Measurements from ENCODE around the gene HNRNPUL2. TPM values are rescaled to one million over a fixed set of nuclear protein-coding genes. Genes with fewer than 3 reads are reported as not detected.
"Not testable (repeated sequence)": the region's sequence is repeated elsewhere in the genome, so short reads cannot be mapped to it uniquely, and the experiment has no call there.

Gene HNRNPUL2
- polyA plus RNA-seq, 3 donors = 0.33 to 13.8 (median 0.88) TPM

DNA sequence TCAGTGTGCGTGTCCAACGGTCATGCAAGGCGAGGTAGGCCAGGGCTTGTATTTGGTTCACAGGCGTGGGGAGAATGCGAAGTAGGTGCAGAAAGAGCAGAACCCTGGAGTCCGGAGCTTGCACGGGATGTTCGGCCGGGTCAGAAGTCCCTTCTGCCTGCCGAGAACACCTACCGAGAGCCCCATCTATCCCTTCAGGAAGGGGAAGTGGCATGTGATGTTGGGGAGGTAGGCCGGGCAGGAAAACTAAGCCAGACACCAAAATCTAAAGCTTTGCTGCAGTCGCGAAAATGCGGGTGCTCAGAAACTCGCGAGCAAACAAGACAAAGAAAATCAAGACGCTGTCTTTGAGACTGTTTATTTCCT is 43.5 kb upstream of the HNRNPUL2 start:
- Histone ChIP-seq H4K20me1 (ENCODE audit: insufficient read depth, low read length) (no peaks in the 10 kb centered on the region), H3K27ac (ENCODE audit: low read depth in 1 of 2, low read length in 2 of 2) (peak overlapping the region; percentile 63 to 86), H3K4me1 (ENCODE audit: control insufficient read depth in 1 of 2, insufficient read depth in 2 of 2, low read length in 2 of 2) (peaks cover 27 to 37% of the 10 kb centered on the region in 2 donors), H3K36me3 (replicated peaks in 1 of 2; ENCODE audit: control insufficient read depth in 1 of 2, insufficient read depth in 2 of 2, low read length in 2 of 2) (peaks cover 20 to 32% of the 10 kb centered on the region in 2 donors), H3K79me2 (ENCODE audit: insufficient read depth, low read length) (peaks cover 25% of the 10 kb centered on the region), H3K4me3 (replicated peaks in 1 of 3; ENCODE audit: low read depth in 2 of 3, low read length in 3 of 3) (peak overlapping the region; percentile 64 to 87 (median 65)), H2AFZ (ENCODE audit: insufficient read depth, low read depth, low read length, poor library complexity, severe bottlenecking) (peak overlapping the region; percentile 87), H3K9ac (ENCODE audit: insufficient read depth, low read length, poor library complexity, severe bottlenecking) (peak overlapping the region; percentile 68), H3K27me3 (ENCODE audit: control insufficient read depth in 2 of 2, insufficient read depth in 2 of 2, low read length in 2 of 2) (no peaks in the 10 kb centered on the region), H3K4me2 (replicated peaks; ENCODE audit: extremely low read depth, low read length, poor library complexity, severe bottlenecking) (peak overlapping the region; percentile 90), H3K9me3 (replicated peaks in 1 of 2; ENCODE audit: control insufficient read depth in 1 of 2, insufficient read depth in 1 of 2, low read length in 2 of 2) (no peaks in the 10 kb centered on the region)
- 0% methylated on average over 4 of the region's 18 CpGs for WGBS (ENCODE audit: insufficient coverage)
- peak overlapping the region; percentile 89 to 98 (median 95) for H3K27ac Mint-ChIP-seq
- peaks cover 21 to 38% of the 10 kb centered on the region in 2 donors for H3K36me3 Mint-ChIP-seq
- TF ChIP-seq CTCF (IDR thresholded peaks at IDR 0.05) = no peak
- H3K9me3 Mint-ChIP-seq = peaks cover 0 to 9% (median 0%) of the 10 kb centered on the region in 7 donors
- peaks cover 34% of the 10 kb centered on the region for H3K4me1 Mint-ChIP-seq
- intact Hi-C loops (cut with micrococcal nuclease) = loop anchor here (1.0 to 5.0 kb wide), 2 partner anchors 34 to 43 kb away; partner anchors contain the start of genes HNRNPUL2 (in 2 of the 2) and TTC9C (in 2 of the 2)
- DNase-seq = peak in 2 of 3 donors; percentile 7 to 41
- H3K4me3 Mint-ChIP-seq = peak overlapping the region; percentile 84 to 94
- peaks cover 0 to 2% (median 0%) of the 10 kb centered on the region in 3 donors for H3K27me3 Mint-ChIP-seq (ENCODE audit: low read depth in 3 of 3)

DNA sequence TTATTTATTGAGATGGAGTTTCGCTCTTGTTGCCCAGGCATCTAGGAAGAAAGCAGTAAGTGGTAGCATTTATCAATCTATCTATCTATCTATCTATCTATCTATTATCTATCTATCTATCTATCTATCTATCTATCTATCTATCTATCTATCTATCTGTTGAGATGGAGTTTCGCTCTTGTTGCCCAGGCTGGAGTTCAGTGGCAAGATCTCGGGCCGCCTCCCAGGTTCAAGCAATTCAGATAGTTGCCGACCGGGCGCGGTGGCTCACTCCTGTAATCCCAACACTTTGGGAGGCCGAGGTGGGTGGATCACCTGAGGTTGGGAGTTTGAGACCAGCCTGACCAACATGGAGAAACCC is 33.6 kb upstream of the HNRNPUL2 start:
- not testable (repeated sequence) for H3K9me3 Mint-ChIP-seq; H4K20me1 ChIP-seq (ENCODE audit: insufficient read depth, low read length); H3K27ac ChIP-seq (ENCODE audit: low read depth in 1 of 2, low read length in 2 of 2); H3K9me3 ChIP-seq (replicated peaks in 1 of 2; ENCODE audit: control insufficient read depth in 1 of 2, insufficient read depth in 1 of 2, low read length in 2 of 2); DNase-seq; H3K27me3 ChIP-seq (ENCODE audit: control insufficient read depth in 2 of 2, insufficient read depth in 2 of 2, low read length in 2 of 2); H3K9ac ChIP-seq (ENCODE audit: insufficient read depth, low read length, poor library complexity, severe bottlenecking); H3K27me3 Mint-ChIP-seq (ENCODE audit: low read depth in 3 of 3)
- Histone ChIP-seq H3K79me2 (ENCODE audit: insufficient read depth, low read length) (peaks cover 30% of the 10 kb centered on the region), H3K36me3 (replicated peaks in 1 of 2; ENCODE audit: control insufficient read depth in 1 of 2, insufficient read depth in 2 of 2, low read length in 2 of 2) (peaks cover 6 to 20% of the 10 kb centered on the region in 2 donors), H3K4me1 (ENCODE audit: control insufficient read depth in 1 of 2, insufficient read depth in 2 of 2, low read length in 2 of 2) (peaks cover 12 to 16% of the 10 kb centered on the region in 2 donors), H3K4me3 (replicated peaks in 1 of 3; ENCODE audit: low read depth in 2 of 3, low read length in 3 of 3) (peak overlapping the region; percentile 9 to 93 (median 10)), H2AFZ (ENCODE audit: insufficient read depth, low read depth, low read length, poor library complexity, severe bottlenecking) (peak overlapping the region; percentile 59), H3K4me2 (replicated peaks; ENCODE audit: extremely low read depth, low read length, poor library complexity, severe bottlenecking) (peak overlapping the region; percentile 85)
- no CpG with 5 or more reads among the region's 9 CpGs for WGBS (ENCODE audit: insufficient coverage)
- Mint-ChIP-seq H3K4me1 (peaks cover 15% of the 10 kb centered on the region), H3K4me3 (peak overlapping the region; percentile 80 to 95), H3K27ac (peak overlapping the region; percentile 41 to 90 (median 80)), H3K36me3 (peaks cover 15 to 28% of the 10 kb centered on the region in 2 donors)
- intact Hi-C loops (cut with micrococcal nuclease) = loop anchor here in 1 of 2 donors (1.0 kb wide), 1 partner anchor 26 kb away; the partner anchor contains the start of gene TMEM179B
